Measurements from ENCODE around the gene HAPSTR1.
A peak's percentile ranks its signal among the peaks of the same experiment; 100 is the strongest.

Gene HAPSTR1

GRCh38 chr16:9098377-9099090 lies 7.1 kb downstream of the HAPSTR1 start:
- peak overlapping the region; percentile 23 for H3K4me3 Mint-ChIP-seq
- peaks cover 61% of the 10 kb centered on the region for H3K36me3 Mint-ChIP-seq
- peaks cover 93% of the 10 kb centered on the region for H3K4me1 Mint-ChIP-seq
- peak overlapping the region; percentile 76 for H3K27ac Mint-ChIP-seq
- no peaks in the 10 kb centered on the region for H3K9me3 Mint-ChIP-seq
- no peak for ATAC-seq
- H3K27me3 Mint-ChIP-seq: no peaks in the 10 kb centered on the region

GRCh38 chr16:9099131-9099625 lies 7.7 kb downstream of the HAPSTR1 start:
- peaks cover 90% of the 10 kb centered on the region for H3K4me1 Mint-ChIP-seq
- no peaks in the 10 kb centered on the region for H3K9me3 Mint-ChIP-seq
- H3K36me3 Mint-ChIP-seq: peaks cover 63% of the 10 kb centered on the region
- peak; percentile 89 for ATAC-seq
- H3K27me3 Mint-ChIP-seq: no peaks in the 10 kb centered on the region
- H3K4me3 Mint-ChIP-seq: peak overlapping the region; percentile 49
- peak overlapping the region; percentile 76 for H3K27ac Mint-ChIP-seq

- Mint-ChIP-seq H3K9me3 (no peaks in the 10 kb centered on the region), H3K27ac (peak overlapping the region; percentile 27), H3K27me3 (no peaks in the 10 kb centered on the region), H3K36me3 (peaks cover 70% of the 10 kb centered on the region), H3K4me1 (peaks cover 94% of the 10 kb centered on the region), H3K4me3 (no peak overlapping the region)
- ATAC-seq: no peak
Measured at GRCh38 chr16:9102379-9102778, 10.9 kb downstream of the HAPSTR1 start.

- no peak for ATAC-seq
Measured at GRCh38 chr16:9102943-9103342, 11.5 kb downstream of the HAPSTR1 start.

GRCh38 chr16:9103546-9103945 lies 12.1 kb downstream of the HAPSTR1 start:
- no peak overlapping the region for H3K4me3 Mint-ChIP-seq
- H3K27ac Mint-ChIP-seq: peak overlapping the region; percentile 27
- no peak for ATAC-seq
- H3K36me3 Mint-ChIP-seq: peaks cover 65% of the 10 kb centered on the region
- H3K4me1 Mint-ChIP-seq: peaks cover 92% of the 10 kb centered on the region
- no peaks in the 10 kb centered on the region for H3K9me3 Mint-ChIP-seq
- no peaks in the 10 kb centered on the region for H3K27me3 Mint-ChIP-seq

More at GRCh38 chr16:9102943-9103342, 11.5 kb downstream of the HAPSTR1 start:
- peaks cover 94% of the 10 kb centered on the region for H3K4me1 Mint-ChIP-seq
- H3K36me3 Mint-ChIP-seq: peaks cover 71% of the 10 kb centered on the region
- peak overlapping the region; percentile 27 for H3K27ac Mint-ChIP-seq
- no peaks in the 10 kb centered on the region for H3K27me3 Mint-ChIP-seq
- H3K9me3 Mint-ChIP-seq: no peaks in the 10 kb centered on the region
- H3K4me3 Mint-ChIP-seq: no peak overlapping the region

- no peak for ATAC-seq
- Mint-ChIP-seq H3K9me3 (no peaks in the 10 kb centered on the region), H3K27me3 (no peaks in the 10 kb centered on the region), H3K36me3 (peaks cover 69% of the 10 kb centered on the region), H3K4me3 (no peak overlapping the region), H3K4me1 (peaks cover 89% of the 10 kb centered on the region), H3K27ac (no peak overlapping the region)
Measured at GRCh38 chr16:9105189-9105588, 13.7 kb downstream of the HAPSTR1 start.

GRCh38 chr16:9107025-9107970 lies 15.9 kb downstream of the HAPSTR1 start:
- no peaks in the 10 kb centered on the region for H3K27me3 Mint-ChIP-seq
- no peak overlapping the region for H3K4me3 Mint-ChIP-seq
- H3K36me3 Mint-ChIP-seq: peaks cover 61% of the 10 kb centered on the region
- H3K4me1 Mint-ChIP-seq: peaks cover 85% of the 10 kb centered on the region
- no peaks in the 10 kb centered on the region for H3K9me3 Mint-ChIP-seq
- no peak for ATAC-seq
- H3K27ac Mint-ChIP-seq: peak overlapping the region; percentile 7

GRCh38 chr16:9109255-9109654 lies 17.8 kb downstream of the HAPSTR1 start:
- Mint-ChIP-seq H3K4me3 (no peak overlapping the region), H3K36me3 (peaks cover 57% of the 10 kb centered on the region), H3K27me3 (no peaks in the 10 kb centered on the region), H3K27ac (no peak overlapping the region), H3K9me3 (no peaks in the 10 kb centered on the region), H3K4me1 (peaks cover 91% of the 10 kb centered on the region)
- no peak for ATAC-seq

GRCh38 chr16:9112166-9112843 lies 20.9 kb downstream of the HAPSTR1 start:
- Mint-ChIP-seq H3K4me3 (no peak overlapping the region), H3K27ac (peak overlapping the region; percentile 14), H3K27me3 (no peaks in the 10 kb centered on the region), H3K9me3 (no peaks in the 10 kb centered on the region), H3K36me3 (peaks cover 63% of the 10 kb centered on the region), H3K4me1 (peaks cover 81% of the 10 kb centered on the region)
- no peak for ATAC-seq

- peaks cover 63% of the 10 kb centered on the region for H3K36me3 Mint-ChIP-seq
- no peaks in the 10 kb centered on the region for H3K27me3 Mint-ChIP-seq
- peak overlapping the region; percentile 14 for H3K27ac Mint-ChIP-seq
- no peaks in the 10 kb centered on the region for H3K9me3 Mint-ChIP-seq
- no peak overlapping the region for H3K4me3 Mint-ChIP-seq
- ATAC-seq: no peak
- H3K4me1 Mint-ChIP-seq: peaks cover 81% of the 10 kb centered on the region
Measured at GRCh38 chr16:9112844-9113186, 21.4 kb downstream of the HAPSTR1 start.

- no peaks in the 10 kb centered on the region for H3K27me3 Mint-ChIP-seq
- no peaks in the 10 kb centered on the region for H3K9me3 Mint-ChIP-seq
- H3K4me3 Mint-ChIP-seq: no peak overlapping the region
- H3K4me1 Mint-ChIP-seq: peaks cover 76% of the 10 kb centered on the region
- peak overlapping the region; percentile 14 for H3K27ac Mint-ChIP-seq
- ATAC-seq: no peak
- peaks cover 62% of the 10 kb centered on the region for H3K36me3 Mint-ChIP-seq
Measured at GRCh38 chr16:9113707-9114106, 22.3 kb downstream of the HAPSTR1 start.

GRCh38 chr16:9114112-9114511 lies 22.7 kb downstream of the HAPSTR1 start:
- Mint-ChIP-seq H3K9me3 (no peaks in the 10 kb centered on the region), H3K27me3 (no peaks in the 10 kb centered on the region), H3K4me1 (peaks cover 72% of the 10 kb centered on the region), H3K36me3 (peaks cover 62% of the 10 kb centered on the region), H3K27ac (peak overlapping the region; percentile 14), H3K4me3 (no peak overlapping the region)
- ATAC-seq: no peak

- no peak overlapping the region for H3K27ac Mint-ChIP-seq
- ATAC-seq: no peak
- H3K36me3 Mint-ChIP-seq: peaks cover 64% of the 10 kb centered on the region
- H3K4me1 Mint-ChIP-seq: peaks cover 69% of the 10 kb centered on the region
- no peaks in the 10 kb centered on the region for H3K9me3 Mint-ChIP-seq
- H3K27me3 Mint-ChIP-seq: no peaks in the 10 kb centered on the region
- no peak overlapping the region for H3K4me3 Mint-ChIP-seq
Measured at GRCh38 chr16:9114842-9115241, 23.4 kb downstream of the HAPSTR1 start.

GRCh38 chr16:9115277-9115676 lies 23.8 kb downstream of the HAPSTR1 start:
- H3K4me3 Mint-ChIP-seq: no peak overlapping the region
- no peak overlapping the region for H3K27ac Mint-ChIP-seq
- H3K9me3 Mint-ChIP-seq: no peaks in the 10 kb centered on the region
- H3K36me3 Mint-ChIP-seq: peaks cover 64% of the 10 kb centered on the region
- no peak for ATAC-seq
- H3K27me3 Mint-ChIP-seq: no peaks in the 10 kb centered on the region
- H3K4me1 Mint-ChIP-seq: peaks cover 69% of the 10 kb centered on the region

GRCh38 chr16:9116141-9116540 lies 24.7 kb downstream of the HAPSTR1 start:
- peaks cover 59% of the 10 kb centered on the region for H3K36me3 Mint-ChIP-seq
- H3K27me3 Mint-ChIP-seq: no peaks in the 10 kb centered on the region
- ATAC-seq: no peak
- peaks cover 61% of the 10 kb centered on the region for H3K4me1 Mint-ChIP-seq
- no peak overlapping the region for H3K27ac Mint-ChIP-seq
- no peaks in the 10 kb centered on the region for H3K9me3 Mint-ChIP-seq
- H3K4me3 Mint-ChIP-seq: no peak overlapping the region

All from stimulated activated memory B cell treated with anti-CD40 and anti-IgM and Interleukin-4, amounts not matched to agents 10 μg/mL and 1 μg/mL and 100 μg/mL, for 72 hours (primary cell).